Chondrocyte (in vitro differentiated cells): Measurements from ENCODE around the gene VMAC. TPM values are rescaled to one million over a fixed set of nuclear protein-coding genes. Genes with fewer than 3 reads are reported as not detected.

Source experiments
- DNase-seq: peaks from one replicate; pipeline ENCODE4 v3.0.0; 2021; ENCODE audit warnings: mixed read lengths, low spot score
- H3K27ac Mint-ChIP-seq: one replicate; pipeline ENCODE4 v1.8.0; 2021; ENCODE audit warnings: mild to moderate bottlenecking, moderate library complexity, mixed read lengths; ENCODE audit not compliant: unreplicated experiment
- H3K27me3 Mint-ChIP-seq: 2 replicates; pipeline ENCODE4 v1.8.0; 2021; ENCODE audit warnings: low read depth, mixed read lengths
- H3K36me3 Mint-ChIP-seq: 2 replicates; pipeline ENCODE4 v1.8.0; 2021; ENCODE audit warnings: low read depth, mixed read lengths
- H3K4me1 Mint-ChIP-seq: 2 replicates; pipeline ENCODE4 v1.8.0; 2021; ENCODE audit warnings: low read depth, mild to moderate bottlenecking, mixed read lengths
- H3K4me3 Mint-ChIP-seq: one replicate; pipeline ENCODE4 v1.8.0; 2021; ENCODE audit warnings: mild to moderate bottlenecking, moderate library complexity, mixed read lengths; ENCODE audit not compliant: unreplicated experiment
- H3K9me3 Mint-ChIP-seq: 2 replicates; pipeline ENCODE4 v1.8.0; 2021; ENCODE audit warnings: low read depth, mixed read lengths
- total RNA-seq: library from RNA; stranded (reverse); gene quantifications from 3 replicates; pipeline ENCODE4 v1.2.1, GENCODE V29; 2021
- TF ChIP-seq, protein P1 (sequence below): fragments of 200-600 bp; sonication (generic); IDR thresholded peaks from 2 replicates; pipeline ENCODE4 v1.5.0; 2021; ENCODE audit warnings: antibody characterized with exemption, mild to moderate bottlenecking, moderate library complexity

The VMAC gene
- total RNA-seq, 1 donor from 2014 or later, result 6.1 TPM

DNA sequence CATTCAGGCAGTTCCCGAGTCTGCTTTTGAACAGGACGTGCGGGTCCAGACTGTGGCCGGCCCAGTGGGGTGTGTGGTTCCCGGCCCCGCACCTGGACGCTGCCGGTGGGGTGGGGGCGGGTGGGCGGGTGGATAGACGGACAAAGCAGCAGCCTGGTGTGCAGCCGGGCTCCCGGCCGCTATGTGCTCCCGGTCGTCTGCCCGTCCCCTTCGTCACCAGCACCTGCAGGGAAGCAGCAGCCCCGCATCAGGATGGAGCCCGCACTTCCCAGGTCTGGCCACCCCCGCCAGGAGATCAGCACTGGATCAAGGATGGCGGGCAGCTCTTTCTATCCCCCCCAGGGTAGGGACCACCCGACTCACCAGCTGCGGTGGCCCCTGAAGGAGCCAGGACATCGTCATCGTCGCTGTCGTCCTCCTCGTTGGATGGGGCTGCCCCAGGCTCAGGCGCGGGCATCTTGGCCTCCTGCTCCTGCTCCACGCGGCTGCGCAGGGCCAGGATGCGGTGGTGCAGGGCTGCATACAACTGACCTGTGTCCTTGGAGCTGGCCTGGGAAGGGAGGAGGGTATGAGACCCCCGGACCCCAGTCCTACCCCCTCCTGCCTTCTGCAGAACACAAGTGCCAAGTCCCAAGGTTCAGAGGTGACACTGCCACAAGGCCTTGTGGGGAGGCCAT lies 12.9 kb downstream of the VMAC start:
- no peak for DNase-seq
- no peaks in the 10 kb centered on the region for H3K27me3 Mint-ChIP-seq
- H3K4me1 Mint-ChIP-seq, result peaks cover 12% of the 10 kb centered on the region
- no peak overlapping the region for H3K4me3 Mint-ChIP-seq
- H3K9me3 Mint-ChIP-seq, result no peaks in the 10 kb centered on the region
- TF ChIP-seq, protein P1, sequence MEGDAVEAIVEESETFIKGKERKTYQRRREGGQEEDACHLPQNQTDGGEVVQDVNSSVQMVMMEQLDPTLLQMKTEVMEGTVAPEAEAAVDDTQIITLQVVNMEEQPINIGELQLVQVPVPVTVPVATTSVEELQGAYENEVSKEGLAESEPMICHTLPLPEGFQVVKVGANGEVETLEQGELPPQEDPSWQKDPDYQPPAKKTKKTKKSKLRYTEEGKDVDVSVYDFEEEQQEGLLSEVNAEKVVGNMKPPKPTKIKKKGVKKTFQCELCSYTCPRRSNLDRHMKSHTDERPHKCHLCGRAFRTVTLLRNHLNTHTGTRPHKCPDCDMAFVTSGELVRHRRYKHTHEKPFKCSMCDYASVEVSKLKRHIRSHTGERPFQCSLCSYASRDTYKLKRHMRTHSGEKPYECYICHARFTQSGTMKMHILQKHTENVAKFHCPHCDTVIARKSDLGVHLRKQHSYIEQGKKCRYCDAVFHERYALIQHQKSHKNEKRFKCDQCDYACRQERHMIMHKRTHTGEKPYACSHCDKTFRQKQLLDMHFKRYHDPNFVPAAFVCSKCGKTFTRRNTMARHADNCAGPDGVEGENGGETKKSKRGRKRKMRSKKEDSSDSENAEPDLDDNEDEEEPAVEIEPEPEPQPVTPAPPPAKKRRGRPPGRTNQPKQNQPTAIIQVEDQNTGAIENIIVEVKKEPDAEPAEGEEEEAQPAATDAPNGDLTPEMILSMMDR, result no peak
- no peak overlapping the region for H3K27ac Mint-ChIP-seq
- H3K36me3 Mint-ChIP-seq, result peaks cover 16% of the 10 kb centered on the region

DNA sequence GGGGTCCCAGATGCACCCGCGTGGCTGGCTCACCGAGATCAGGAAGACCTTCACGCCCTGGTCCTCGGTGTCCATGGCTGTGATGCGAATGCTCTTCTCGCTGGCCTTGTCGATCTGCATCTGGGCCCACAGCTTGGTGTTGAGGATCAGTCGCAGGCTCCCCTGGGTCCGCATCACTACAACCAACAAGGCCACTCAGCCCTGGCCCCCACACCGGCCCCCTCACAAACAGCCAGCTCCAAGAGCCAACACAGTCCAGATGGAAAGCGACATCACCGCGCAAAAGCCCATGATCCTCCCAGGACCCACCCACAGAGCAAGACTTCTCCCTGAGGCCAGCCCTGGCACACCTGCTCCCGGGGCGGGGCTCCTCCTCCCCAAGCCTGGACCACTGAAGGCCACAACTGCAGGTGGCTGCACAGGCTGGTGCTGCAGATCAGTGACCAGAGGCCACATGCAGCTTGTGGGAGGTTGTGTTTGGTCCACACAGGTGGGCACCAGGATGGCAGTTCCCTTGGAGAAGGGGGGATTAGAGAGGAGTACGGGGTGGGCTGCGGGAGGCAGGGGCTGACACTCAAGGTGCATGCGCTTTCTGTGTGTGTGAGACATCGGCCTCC lies 13.9 kb downstream of the VMAC start:
- Mint-ChIP-seq H3K4me1 (peaks cover 12% of the 10 kb centered on the region), H3K36me3 (peaks cover 21% of the 10 kb centered on the region), H3K4me3 (no peak overlapping the region), H3K27ac (no peak overlapping the region), H3K9me3 (no peaks in the 10 kb centered on the region), H3K27me3 (no peaks in the 10 kb centered on the region)
- TF ChIP-seq, protein P1, result no peak
- no peak for DNase-seq

DNA sequence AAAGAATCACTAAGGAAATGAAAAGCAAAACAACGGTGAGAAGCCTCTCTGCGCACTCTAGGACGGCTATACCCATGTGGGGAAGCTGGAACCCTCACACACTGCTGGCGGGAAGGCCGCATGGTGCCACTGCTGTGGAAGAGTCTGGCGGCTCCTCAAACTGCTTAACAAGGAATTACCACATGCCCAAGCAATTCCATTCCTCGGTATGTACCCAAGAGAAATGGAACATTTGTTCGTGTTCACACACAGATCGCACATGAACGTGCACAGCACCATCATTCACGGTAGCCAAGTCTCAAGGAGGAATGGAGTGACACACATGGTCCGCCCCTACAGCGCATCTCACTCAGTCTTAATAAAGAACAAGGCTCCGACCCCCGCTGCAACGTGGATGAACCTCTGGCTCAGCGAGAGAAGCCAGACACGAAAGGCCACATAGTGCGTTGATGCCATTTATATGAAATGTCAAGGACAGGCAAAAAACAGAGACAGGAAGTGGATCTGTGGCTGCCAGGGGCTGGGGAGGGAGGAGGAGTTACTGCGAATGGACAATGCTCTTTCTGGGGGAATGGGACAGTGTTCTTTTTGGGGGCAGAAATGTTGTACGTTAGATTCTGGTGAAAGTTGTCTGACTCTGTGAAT lies 17.0 kb downstream of the VMAC start:
- Mint-ChIP-seq H3K36me3 (peaks cover 28% of the 10 kb centered on the region), H3K27ac (no peak overlapping the region), H3K9me3 (no peaks in the 10 kb centered on the region), H3K4me3 (no peak overlapping the region), H3K4me1 (peaks cover under 1% of the 10 kb centered on the region), H3K27me3 (no peaks in the 10 kb centered on the region)
- DNase-seq, result no peak
- TF ChIP-seq, protein P1, result no peak

DNA sequence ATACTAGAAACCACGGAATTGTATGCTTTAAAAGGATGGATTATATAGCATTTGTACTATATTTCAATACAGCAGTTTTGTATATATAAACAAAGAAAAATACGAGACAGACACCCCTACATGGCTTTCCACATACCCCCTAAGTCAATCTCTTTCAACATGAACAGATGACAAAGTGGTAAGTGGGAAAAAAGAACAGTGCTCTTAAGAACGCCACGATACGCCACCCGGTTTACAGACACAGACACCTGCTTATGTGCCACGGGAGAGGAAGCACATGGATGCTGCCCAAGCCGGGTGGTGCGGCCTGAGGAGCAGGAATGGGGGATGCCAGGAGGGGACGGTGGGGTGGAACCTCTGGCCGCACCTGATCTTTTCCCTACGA lies 17.5 kb downstream of the VMAC start:
- H3K36me3 Mint-ChIP-seq, result peaks cover 28% of the 10 kb centered on the region
- no peak overlapping the region for H3K27ac Mint-ChIP-seq
- TF ChIP-seq, protein P1, result no peak

DNA sequence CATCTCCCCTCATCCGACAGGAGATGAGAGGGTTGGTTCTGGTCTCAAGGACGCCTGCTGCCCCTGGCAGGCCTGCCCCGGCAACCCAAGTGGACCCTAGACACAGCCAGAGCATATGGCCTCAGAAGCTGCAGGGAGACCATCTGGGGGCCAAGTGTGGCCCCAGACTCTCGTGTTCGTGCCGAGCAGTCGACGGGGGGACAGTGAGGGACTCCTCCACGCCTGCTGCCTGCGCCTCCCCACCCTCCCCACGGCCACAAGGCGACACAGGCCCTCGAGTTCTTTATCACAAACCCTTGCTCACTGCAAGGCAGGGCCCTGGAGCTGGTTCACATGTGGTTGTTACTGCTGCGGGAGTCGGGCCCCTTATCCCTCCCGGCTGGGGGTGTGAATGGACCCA lies 18.7 kb downstream of the VMAC start:
- Mint-ChIP-seq H3K27me3 (no peaks in the 10 kb centered on the region), H3K36me3 (peaks cover 34% of the 10 kb centered on the region), H3K9me3 (no peaks in the 10 kb centered on the region), H3K4me3 (no peak overlapping the region), H3K27ac (no peak overlapping the region), H3K4me1 (peaks cover 3% of the 10 kb centered on the region)
- DNase-seq, result no peak
- TF ChIP-seq, protein P1, result no peak

More for the DNA sequence above, 17.5 kb downstream of the VMAC start:
- no peaks in the 10 kb centered on the region for H3K9me3 Mint-ChIP-seq
- no peaks in the 10 kb centered on the region for H3K27me3 Mint-ChIP-seq
- H3K4me1 Mint-ChIP-seq, result peaks cover 3% of the 10 kb centered on the region
- no peak for DNase-seq
- no peak overlapping the region for H3K4me3 Mint-ChIP-seq
